ENCODE measurements around the gene PLA2G2F.
A peak's percentile ranks its signal among the peaks of the same experiment; 100 is the strongest.

The PLA2G2F gene

DNA sequence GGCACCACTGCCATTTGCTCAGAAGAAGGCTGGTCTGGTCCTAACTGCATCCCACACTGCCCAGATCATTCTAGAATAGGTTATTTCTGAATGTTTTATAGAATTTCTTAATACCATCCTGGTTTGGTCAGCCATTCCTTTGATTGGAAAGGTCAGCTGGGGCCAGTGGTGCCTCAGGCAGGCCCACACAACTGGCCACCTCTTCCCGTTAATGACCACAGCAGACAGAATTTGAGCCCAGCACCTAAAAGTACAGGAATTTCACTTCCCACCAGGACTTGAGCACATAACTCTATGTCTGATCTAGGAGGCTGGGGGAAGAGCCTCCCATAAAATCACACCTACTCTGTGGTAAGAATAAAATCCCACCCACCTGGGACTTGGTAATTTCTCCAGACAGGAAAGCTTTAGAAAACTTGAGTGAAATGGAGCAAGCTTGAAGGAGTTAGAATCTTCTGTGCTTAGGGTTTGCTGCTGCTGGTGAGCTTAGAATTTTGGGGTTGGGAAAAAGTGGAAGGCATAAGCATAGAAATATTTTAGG is 53.8 kb downstream of the PLA2G2F start:
- DNase-seq, result no peak

DNA sequence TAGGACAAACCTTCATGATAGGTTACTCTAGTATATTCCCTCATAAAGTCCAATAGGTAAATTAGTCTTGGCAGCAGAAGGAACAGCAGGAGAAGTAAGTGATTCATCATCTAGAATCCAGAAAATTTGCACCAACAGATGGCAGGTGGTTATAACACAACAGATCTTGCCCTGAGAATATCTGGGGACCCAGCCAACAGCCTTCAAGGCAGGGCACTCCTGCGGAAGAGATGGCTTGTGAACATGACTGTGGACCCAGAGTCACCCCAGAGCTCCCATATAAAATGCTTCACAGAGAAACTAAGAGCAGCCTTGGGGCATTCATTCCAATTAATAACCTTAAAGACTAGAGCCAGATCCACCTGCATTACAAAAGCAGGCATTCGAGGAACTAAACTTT is 55.1 kb downstream of the PLA2G2F start:
- no peak for DNase-seq

GRCh38 chr1:20194757-20195461 is 55.8 kb downstream of the PLA2G2F start:
- DNase-seq, result peak; percentile 49

GRCh38 chr1:20195462-20195780 is 56.3 kb downstream of the PLA2G2F start:
- no peak for DNase-seq

GRCh38 chr1:20197329-20197791 is 58.2 kb downstream of the PLA2G2F start:
- DNase-seq, result no peak

DNA sequence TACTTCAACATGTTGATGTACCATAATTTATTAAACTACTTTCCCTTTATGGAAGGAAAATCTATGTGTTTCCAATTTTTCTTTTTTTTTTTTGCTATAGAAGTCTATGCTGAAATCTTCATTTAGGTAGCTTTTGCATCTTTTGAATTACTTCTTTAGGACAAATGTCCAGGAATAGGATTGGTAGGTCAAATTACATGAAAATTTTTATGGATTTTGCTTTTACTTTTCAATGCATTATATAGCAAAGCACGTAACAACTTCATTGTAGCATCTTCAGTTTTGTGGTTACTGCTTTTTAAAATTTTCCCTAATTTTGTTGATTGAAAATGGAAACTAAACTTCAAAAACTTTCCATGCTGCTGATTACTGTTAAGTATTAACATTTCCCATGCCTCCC is 59.2 kb downstream of the PLA2G2F start:
- DNase-seq, result no peak

- no peak for DNase-seq
Observed at GRCh38 chr1:20198918-20199317, 59.8 kb downstream of the PLA2G2F start.

DNA sequence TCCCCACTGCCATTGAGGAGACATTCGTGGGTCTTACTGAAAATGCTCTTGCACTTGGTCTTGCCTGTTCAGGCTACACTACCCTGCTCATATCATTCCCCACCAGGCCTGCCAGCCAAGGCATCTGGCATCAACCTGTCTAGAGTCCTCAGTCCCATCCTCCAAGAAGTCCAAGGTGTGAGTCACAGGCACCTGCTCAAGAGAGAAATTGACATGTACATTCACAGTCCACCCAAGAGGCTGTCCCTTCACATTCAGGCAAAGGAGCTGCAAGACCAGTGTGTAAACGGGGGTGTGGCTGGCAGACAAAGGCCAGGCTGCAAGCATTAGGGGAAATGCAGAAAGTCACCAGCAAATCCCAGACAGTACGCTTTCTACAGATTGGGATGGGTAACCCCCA is 60.3 kb downstream of the PLA2G2F start:
- no peak for DNase-seq

DNA sequence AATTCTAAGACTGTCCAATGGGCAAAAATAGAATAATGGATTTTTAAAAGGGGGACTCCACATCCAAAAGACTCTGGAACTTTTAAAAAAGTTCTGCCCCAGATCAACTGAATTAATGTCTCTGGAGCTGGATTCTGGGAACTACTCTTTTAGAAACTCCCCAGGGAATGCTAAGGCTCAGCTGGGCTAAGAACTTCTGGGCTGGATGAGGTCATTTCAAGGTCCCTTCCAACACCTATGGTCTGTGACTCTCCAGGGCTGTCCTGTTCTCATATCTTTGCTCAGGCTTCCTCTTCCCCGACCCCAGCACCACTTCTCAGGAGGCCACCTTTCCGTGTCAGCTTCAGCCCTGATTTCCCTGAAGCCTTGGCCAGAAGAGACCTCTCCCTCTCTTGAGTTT is 60.7 kb downstream of the PLA2G2F start:
- no peak for DNase-seq

Data from eye (tissue), 1 donor.